NB4 (cell line): ENCODE results near the gene KDM4B.

Experiments
- MYC ChIP-seq: IDR thresholded peaks from 2 replicates; pipeline ENCODE4 v1.6.1; 2011; ENCODE audit warnings: low read depth, low read length
- POLR2A ChIP-seq: IDR thresholded peaks from 2 replicates; pipeline ENCODE4 v1.6.1; 2011; ENCODE audit warnings: mild to moderate bottlenecking; ENCODE audit not compliant: insufficient read length; ENCODE audit errors: extremely low read depth
- TF ChIP-seq, protein P1 (sequence below): IDR thresholded peaks from one replicate; pipeline ENCODE4 v1.5.1; 2012; ENCODE audit warnings: low read depth, low read length
- TF ChIP-seq, protein P2 (sequence below): IDR thresholded peaks from 2 replicates; pipeline ENCODE4 v1.6.1; 2011; ENCODE audit warnings: low read depth, low read length

DNA sequence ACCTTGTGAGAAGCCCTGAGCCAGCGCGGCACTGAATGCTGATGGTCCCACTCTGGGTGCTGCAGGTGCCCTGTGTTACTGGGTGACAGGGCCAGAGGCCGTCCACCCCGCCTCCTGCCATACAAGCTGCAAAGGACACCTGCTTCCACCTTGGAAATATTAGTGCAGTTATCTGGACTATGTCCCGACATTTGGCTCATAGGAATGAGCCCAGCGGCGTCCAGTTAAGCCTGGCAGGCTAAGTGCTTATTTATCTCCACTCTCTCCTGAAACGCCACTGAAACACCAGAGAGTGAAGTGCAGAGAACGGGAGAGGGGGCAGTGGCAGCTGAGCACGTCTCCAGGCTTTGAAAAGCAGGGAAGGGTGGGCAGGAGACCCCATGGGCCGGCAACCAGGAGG, 145.8 kb downstream of the KDM4B start:
- TF ChIP-seq, protein P1, sequence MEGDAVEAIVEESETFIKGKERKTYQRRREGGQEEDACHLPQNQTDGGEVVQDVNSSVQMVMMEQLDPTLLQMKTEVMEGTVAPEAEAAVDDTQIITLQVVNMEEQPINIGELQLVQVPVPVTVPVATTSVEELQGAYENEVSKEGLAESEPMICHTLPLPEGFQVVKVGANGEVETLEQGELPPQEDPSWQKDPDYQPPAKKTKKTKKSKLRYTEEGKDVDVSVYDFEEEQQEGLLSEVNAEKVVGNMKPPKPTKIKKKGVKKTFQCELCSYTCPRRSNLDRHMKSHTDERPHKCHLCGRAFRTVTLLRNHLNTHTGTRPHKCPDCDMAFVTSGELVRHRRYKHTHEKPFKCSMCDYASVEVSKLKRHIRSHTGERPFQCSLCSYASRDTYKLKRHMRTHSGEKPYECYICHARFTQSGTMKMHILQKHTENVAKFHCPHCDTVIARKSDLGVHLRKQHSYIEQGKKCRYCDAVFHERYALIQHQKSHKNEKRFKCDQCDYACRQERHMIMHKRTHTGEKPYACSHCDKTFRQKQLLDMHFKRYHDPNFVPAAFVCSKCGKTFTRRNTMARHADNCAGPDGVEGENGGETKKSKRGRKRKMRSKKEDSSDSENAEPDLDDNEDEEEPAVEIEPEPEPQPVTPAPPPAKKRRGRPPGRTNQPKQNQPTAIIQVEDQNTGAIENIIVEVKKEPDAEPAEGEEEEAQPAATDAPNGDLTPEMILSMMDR: no peak
- TF ChIP-seq POLR2A (no peak), MYC (no peak)
- TF ChIP-seq, protein P2, sequence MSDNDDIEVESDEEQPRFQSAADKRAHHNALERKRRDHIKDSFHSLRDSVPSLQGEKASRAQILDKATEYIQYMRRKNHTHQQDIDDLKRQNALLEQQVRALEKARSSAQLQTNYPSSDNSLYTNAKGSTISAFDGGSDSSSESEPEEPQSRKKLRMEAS: no peak
